HL-60 (cell line): ENCODE measurements around the gene LRMDA.

Experiments
- DNase-seq, 2 experiments: peaks; one replicate each; pipeline ENCODE4 v3.0.0-alpha.2; 2010 to 2020; ENCODE audit warnings: low read depth in 1 of 2, low spot score in 1 of 2
- H3K27ac ChIP-seq: fragments of 250-450 bp; sonication (Bioruptor Pico); replicated peaks from 2 replicates; pipeline ENCODE4 v1.5.1; 2020; ENCODE audit warnings: mild to moderate bottlenecking, moderate library complexity
- H3K27me3 ChIP-seq: fragments of 250-450 bp; sonication (Bioruptor Pico); 2 replicates; pipeline ENCODE4 v1.5.1; 2021; ENCODE audit warnings: mild to moderate bottlenecking, moderate library complexity; ENCODE audit not compliant: insufficient read depth, poor library complexity, severe bottlenecking
- H3K4me3 ChIP-seq: replicated peaks from 2 replicates; pipeline ENCODE4 v1.5.1; 2011; ENCODE audit warnings: mild to moderate bottlenecking, control low read depth, low read length; ENCODE audit not compliant: insufficient read depth
- GABPA ChIP-seq: IDR thresholded peaks from 2 replicates; pipeline ENCODE4 v1.6.1; 2012; ENCODE audit warnings: low read depth
- POLR2AphosphoS5 ChIP-seq: IDR thresholded peaks from 2 replicates; pipeline ENCODE4 v1.6.1; 2012; ENCODE audit warnings: low read depth
- REST ChIP-seq: IDR thresholded peaks from 2 replicates; pipeline ENCODE4 v1.6.1; 2012; ENCODE audit warnings: low read depth; ENCODE audit not compliant: insufficient replicate concordance
- SPI1 ChIP-seq: IDR thresholded peaks from 2 replicates; pipeline ENCODE4 v1.6.1; 2012; ENCODE audit warnings: low read depth, mild to moderate bottlenecking, borderline replicate concordance
- TF ChIP-seq, protein P1 (sequence below): IDR thresholded peaks from one replicate; pipeline ENCODE4 v1.5.1; 2011; ENCODE audit warnings: low read length, control low read depth, inconsistent platforms; ENCODE audit not compliant: insufficient read depth

LRMDA gene

GRCh38 chr10:75456122-75456521 lies 24.7 kb downstream of the LRMDA start:
- Histone ChIP-seq H3K27ac (no peak overlapping the region), H3K4me3 (no peak overlapping the region), H3K27me3 (no peaks in the 10 kb centered on the region)
- TF ChIP-seq, protein P1, sequence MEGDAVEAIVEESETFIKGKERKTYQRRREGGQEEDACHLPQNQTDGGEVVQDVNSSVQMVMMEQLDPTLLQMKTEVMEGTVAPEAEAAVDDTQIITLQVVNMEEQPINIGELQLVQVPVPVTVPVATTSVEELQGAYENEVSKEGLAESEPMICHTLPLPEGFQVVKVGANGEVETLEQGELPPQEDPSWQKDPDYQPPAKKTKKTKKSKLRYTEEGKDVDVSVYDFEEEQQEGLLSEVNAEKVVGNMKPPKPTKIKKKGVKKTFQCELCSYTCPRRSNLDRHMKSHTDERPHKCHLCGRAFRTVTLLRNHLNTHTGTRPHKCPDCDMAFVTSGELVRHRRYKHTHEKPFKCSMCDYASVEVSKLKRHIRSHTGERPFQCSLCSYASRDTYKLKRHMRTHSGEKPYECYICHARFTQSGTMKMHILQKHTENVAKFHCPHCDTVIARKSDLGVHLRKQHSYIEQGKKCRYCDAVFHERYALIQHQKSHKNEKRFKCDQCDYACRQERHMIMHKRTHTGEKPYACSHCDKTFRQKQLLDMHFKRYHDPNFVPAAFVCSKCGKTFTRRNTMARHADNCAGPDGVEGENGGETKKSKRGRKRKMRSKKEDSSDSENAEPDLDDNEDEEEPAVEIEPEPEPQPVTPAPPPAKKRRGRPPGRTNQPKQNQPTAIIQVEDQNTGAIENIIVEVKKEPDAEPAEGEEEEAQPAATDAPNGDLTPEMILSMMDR: no peak
- TF ChIP-seq POLR2AphosphoS5 (no peak), GABPA (no peak), SPI1 (no peak)
- no peak for DNase-seq

DNA sequence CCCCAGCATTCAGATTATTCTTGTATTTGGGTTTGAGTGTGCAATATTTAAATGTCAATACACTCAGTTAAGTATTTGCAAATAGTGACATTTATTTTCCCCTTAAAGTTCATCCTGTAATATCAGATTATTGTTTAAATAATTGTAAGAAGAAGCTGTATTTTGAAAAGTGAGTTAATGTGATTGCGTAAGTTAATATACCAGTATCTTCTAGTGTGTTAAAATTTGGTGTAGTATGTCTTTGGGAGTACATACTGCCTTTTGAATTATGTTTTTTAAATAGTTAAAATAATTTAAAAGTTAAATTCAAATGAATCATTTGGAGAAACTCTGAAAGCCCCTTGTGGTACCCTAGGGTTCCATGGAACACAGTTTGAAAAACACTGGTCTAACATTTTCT lies 28.6 kb downstream of the LRMDA start:
- DNase-seq: no peak
- TF ChIP-seq POLR2AphosphoS5 (no peak), SPI1 (no peak)
- Histone ChIP-seq H3K4me3 (no peak overlapping the region), H3K27ac (no peak overlapping the region), H3K27me3 (no peaks in the 10 kb centered on the region)

DNA sequence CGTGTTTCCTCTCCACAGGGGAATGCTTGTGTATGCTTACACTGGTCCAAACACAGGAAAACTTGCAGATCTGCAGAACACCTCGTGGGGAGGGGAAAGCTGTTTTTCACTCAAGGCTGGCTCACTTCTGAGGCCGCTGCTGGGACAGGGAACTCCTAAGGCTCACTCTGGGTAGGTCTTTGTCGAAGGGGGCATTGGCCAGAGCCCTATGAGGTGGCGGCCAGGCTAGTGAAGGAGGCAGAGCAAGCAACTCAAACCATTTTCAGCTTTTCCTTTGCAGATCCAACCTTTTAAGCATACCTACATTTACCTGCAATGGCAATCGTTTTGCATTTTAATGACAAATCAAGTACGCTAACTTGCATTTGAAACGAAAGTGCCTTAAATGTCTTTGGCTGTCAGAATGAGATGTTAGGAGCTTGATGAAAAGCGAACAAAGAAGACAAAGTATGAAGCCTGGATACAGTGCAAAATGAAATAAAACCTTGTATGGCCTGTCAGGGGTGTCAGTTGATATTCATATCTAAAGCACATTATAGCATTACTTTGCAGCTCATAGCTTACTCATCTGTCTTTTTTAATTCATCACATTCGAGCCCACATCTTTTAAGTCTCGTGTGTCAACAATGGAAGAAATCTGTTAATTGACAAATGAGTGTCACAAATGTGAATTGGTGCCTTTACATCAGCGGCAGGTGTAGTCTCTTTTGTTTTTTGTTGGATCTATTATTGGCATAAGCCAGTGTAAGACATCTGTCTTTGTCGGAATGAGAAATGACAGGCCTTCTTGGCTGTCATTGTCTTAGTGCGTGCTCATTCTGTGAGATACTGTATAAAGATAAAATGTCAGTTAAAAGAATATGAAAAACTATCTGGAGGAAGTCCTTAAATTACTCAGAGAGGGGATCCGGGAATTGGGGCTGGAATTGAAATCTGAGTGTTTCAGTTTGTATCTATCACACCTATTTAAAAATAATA lies 30.5 kb downstream of the LRMDA start:
- H3K27me3 ChIP-seq: no peaks in the 10 kb centered on the region
- no peak overlapping the region for H3K27ac ChIP-seq
- no peak overlapping the region for H3K4me3 ChIP-seq
- no peak for DNase-seq
- no peak for TF ChIP-seq GABPA
- TF ChIP-seq POLR2AphosphoS5: no peak
- TF ChIP-seq SPI1: no peak

DNA sequence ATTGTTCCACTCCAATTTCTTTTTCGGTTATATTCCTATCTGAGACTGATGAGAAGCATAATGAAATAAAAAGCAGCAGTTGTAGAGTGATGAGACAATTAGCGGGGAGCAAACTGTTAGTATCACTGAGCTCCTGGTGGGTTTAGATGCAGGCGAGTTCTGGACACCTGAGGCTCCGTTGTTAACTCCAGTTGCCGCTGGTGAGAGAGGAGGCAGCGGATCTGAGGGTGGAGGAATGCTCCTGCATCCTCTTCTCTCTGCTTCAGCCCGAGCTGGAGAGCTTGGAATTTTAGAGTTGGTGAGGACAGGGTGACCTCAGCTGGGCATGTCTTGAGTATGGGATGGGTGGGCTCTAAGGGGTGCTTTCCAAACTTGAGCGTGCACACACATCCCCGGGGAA lies 31.4 kb downstream of the LRMDA start:
- H3K27ac ChIP-seq: no peak overlapping the region
- DNase-seq: no peak
- no peak overlapping the region for H3K4me3 ChIP-seq
- H3K27me3 ChIP-seq: no peaks in the 10 kb centered on the region
- TF ChIP-seq POLR2AphosphoS5: no peak
- TF ChIP-seq, protein P1: no peak
- no peak for TF ChIP-seq GABPA
- TF ChIP-seq SPI1: no peak
- TF ChIP-seq REST: no peak

DNA sequence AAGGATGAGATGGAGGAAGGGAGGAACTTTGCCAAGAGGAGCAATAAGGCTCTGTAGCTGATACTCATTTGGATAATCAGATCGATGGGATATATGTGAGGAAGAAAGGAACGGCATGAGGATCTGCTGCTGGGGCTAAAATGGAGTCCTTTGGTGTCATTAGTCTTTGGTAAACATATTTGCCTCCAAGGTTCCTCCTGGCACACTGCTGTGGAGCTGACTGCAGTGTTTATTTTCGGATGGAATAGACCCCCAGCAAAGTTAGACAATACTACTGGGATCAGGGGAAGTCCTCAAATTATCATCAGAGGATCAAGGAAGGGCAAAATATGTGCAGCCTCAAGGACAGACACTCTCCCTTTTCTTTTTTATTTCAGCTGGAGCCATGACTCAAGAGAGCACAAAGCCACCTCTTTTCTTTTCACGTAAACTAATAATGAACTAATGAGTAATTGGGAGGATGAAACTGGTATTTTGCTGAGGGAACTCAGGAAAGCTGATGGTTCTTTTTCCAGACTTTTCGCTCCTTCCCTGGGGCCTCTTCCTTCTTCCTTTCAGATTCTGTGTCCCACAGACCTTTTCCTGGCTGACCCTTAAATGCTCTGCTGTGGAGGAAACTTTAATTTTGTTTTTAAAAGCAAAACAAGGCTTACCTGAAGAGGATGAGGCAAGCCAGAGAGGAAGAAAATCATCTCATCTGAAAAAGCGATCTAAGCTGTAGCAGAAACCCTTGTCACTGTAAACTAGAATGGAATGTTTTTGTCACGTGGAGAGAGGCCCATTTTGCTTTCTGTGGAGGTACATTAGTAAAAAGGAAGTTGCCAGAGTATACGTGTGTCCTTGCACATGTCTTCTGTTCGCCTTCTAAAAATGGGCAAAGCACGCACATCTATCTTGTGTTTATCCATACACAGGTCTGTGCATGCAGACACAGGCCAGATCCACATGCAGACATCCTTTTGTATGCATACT lies 33.3 kb downstream of the LRMDA start:
- DNase-seq: peak in 1 of 2 experiments; percentile 18
- H3K4me3 ChIP-seq: no peak overlapping the region
- no peak for TF ChIP-seq POLR2AphosphoS5
- no peak for TF ChIP-seq REST
- TF ChIP-seq, protein P1: no peak
- no peak for TF ChIP-seq GABPA
- no peak for TF ChIP-seq SPI1
- H3K27me3 ChIP-seq: no peaks in the 10 kb centered on the region
- peak overlapping the region; percentile 45 for H3K27ac ChIP-seq
